TTC549 (cell line): ENCODE results near the gene GFPT2.
"Not testable (repeated sequence)": the region's sequence is repeated elsewhere in the genome, so short reads cannot be mapped to it uniquely, and the experiment has no call there.

Experiments used
- FAIRE-seq: peaks from 2 replicates; lab custom pipeline; 2012; peaks lifted over from hg19 to GRCh38; lab: Jason Lieb, UNC

GFPT2 gene

DNA sequence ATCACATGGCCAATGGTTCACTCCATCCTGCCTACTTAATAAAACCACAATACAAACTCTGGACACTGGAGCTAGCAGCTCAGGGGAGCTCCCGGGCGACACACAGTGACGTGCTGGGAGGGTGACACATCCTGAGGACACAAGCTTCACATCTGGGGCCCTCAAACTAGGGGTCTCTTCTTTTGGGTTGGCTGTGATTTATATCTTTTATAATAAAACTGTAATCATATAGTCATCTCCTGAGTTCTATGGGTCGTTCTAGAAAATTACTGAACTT lies 49.2 kb downstream of the GFPT2 start:
- FAIRE-seq, result no peak

DNA sequence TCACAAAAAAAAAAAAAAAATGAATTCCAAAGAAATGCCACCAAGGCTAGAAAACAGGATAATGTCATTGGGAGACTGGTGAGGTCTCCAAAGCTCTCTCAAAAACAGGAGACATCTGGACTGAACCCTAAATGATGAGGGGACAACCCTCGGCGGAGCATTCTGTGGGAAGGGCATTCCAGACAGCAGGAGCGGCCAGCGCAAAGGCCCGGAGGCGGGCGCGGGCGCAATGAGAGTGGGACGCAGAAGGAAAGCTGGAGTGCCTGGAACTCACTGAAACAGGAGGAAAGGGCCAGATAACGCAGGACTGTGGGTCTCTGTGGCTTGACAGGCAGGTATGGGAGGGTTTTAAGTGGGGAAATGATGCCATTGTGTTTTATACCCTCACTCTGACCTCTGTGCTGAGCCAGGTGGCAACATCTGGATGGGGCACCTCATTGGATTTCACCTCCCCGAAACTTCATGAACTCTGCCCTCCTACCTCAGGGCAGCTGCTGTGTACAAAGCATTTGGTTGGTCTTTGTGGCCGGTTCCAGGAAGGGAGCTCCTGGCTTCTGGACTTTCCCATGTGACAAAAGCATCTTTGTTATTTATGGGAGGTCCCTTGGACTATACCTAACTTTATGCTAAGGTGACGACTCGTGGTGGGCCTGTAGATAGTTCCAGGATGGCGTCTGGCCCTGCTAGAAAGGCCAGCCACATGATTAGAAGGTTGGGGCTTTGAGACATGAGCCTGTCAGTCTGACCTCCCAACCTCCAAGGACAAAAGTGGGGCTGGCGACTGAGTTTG lies 49.7 kb downstream of the GFPT2 start:
- no peak for FAIRE-seq

DNA sequence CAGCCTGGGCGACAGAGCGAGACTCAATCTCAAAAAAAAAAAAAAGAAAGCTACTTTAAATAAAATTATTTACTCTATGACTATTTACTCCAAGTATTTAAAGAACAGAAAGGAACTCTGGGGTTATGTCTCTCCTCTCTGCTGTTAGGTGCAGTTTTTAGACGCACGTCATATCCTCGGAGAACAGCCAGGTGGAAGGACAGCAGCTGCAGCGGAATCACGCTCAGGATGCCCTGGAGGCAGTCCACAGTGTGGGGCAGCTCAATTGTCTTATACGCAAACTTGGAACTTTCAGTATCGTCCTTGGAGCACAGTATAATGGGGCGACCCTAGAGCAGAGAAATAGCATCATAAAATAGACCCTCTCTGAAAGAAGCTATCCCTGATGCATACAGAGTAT lies 50.9 kb downstream of the GFPT2 start:
- no peak for FAIRE-seq

DNA sequence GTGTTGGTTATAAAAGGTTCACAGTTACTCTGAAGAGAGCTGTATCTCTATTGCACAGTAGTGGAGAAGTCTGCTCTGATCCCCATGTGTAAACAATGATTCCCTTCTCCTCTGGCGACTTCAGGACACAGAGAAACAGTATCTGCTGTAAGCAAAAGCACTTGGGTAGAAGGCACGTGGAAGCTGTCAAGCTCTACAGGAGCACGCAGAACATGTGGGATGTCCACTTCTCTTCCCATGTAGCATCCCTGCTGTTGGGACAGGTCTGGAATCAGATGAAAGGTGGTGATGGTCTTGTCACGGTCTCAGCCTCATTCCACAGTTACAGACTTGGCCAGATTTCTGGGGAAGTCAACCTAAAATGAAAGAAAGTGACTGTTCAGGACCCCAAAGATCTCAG lies 51.9 kb downstream of the GFPT2 start:
- no peak for FAIRE-seq

DNA sequence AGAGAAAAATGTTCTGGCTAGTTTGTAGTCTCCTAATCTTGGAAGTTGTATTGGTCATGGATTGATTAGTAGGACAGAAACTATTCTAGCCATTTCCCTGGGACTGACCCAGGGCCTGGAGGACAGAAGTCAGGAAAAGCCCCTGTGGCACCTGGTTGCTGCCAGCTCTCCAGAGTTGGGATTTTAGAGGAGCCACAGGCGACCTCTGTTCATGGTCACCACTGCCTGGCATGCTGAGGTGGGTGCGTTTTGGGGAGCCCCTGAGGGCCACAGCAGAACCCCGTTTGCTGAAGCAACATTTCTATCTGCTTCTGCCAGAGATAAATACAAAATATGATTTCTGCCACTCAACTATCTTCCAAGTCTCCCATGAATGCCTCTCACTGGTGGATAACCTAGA lies 53.6 kb downstream of the GFPT2 start:
- no peak for FAIRE-seq

DNA sequence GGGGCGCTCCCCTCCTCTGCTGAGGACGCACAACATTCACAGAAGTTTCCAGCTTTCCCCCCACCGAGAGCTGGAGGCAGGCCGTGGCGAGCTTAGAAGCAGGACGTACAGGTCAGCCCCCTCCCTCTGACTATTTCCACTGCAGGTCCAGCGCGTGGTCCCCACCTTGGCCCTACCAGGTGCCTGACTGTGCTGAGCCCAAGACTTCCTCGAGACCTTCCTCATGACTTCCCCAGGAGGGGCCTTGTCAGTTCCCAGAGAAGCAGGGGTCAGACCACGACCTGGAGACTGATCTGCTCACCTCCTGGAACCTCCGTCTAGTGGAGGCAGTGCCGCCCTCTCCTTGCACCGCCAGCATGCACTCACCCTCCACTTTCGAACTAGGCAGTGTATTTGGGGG lies 54.1 kb downstream of the GFPT2 start:
- not testable (repeated sequence) for FAIRE-seq

DNA sequence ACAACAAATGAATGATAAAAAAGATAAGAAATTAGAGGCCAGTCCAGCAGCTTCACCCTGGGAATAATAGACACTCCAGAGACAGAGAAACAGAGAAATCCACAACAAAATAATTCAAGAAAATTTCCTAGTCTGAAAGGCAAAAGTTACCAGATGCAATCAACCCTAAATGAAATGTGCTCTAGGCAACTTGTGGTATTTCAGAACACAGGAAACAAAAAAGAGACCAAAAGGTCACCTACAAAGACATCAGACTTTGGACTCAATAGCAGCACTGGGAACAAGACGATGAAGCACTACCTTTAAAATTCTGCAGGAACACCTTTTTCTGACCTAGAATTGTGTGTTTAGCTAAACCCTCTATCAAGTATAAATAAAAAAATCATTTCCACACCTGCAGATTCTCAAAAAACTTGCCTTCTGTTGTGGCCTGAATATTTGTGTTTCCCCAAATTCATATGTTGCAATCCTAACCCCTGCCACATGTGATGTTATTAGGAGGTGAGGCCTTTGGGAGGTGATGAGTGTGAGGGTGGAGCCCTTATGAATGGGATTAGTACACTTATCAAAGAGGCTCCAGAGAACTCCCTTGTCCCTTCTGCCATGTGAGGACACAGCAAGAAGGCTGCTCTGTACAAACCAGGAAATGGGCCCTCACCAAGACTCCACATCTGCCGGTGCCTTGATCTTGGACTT lies 55.4 kb downstream of the GFPT2 start:
- FAIRE-seq, result no peak

DNA sequence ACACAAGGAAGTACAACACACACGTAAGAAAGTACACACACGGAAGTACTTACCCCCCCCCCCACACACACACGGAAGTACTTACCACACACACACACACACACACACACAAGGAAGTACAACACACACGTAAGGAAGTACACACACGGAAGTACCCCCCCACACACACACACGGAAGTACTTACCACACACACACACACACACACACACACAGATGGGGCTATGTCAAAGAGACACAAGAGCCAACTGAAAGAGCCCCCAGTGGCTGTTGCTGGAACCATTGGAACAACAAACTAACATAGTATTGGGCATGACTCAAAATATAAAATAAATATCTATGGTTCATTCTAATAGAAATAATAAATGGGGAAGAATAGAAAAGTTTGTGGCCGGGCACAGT lies 56.4 kb downstream of the GFPT2 start:
- no peak for FAIRE-seq

DNA sequence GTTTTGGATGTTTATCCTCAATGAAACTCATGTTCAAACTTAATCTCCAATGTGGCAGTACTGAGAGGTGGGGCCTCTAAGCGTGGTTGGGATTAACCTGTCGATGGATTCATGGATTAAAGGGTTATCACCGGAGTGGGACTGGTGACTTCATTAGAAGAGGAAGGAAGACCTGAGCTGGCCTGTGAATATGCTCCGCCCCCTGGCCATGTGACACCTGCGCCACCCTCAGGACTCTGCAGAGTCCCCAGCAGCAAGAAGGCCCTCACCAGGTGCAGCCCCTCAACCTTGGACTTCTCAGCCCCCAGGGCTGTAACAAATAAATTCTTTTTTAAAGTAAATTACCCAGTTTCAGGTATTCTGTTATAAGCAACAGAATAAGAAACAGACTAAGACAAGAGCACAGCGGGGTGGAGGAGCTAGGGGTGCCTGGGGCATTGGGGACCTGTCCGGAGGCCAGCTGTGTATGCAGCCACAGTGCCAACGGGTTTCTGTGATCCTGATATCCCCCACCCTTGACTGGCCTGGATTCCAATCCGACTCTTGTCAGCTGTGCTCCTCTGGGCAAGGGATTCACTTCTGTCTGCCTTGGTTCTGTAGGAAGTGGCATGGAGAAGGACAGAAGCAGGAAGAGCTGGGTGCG lies 58.1 kb downstream of the GFPT2 start:
- no peak for FAIRE-seq

DNA sequence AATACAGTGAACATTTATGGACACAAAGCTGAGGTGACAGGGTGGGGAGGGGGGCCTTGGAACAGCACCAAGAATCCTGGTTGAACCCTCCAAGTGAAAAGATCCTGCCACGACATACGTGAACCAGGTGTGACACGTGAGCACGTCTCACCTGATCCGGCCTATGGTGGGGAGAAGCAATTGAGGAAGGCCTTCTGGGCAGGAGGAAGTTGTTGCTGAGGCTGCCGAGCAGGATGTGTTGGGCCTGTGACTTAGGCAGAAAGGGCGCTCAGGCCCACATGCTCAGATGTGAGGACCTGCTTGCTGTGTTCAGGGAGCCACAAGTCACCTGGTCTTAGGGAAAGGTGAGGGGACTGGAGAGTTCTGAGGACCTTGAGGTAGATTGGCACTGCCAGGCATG lies 58.7 kb downstream of the GFPT2 start:
- no peak for FAIRE-seq

DNA sequence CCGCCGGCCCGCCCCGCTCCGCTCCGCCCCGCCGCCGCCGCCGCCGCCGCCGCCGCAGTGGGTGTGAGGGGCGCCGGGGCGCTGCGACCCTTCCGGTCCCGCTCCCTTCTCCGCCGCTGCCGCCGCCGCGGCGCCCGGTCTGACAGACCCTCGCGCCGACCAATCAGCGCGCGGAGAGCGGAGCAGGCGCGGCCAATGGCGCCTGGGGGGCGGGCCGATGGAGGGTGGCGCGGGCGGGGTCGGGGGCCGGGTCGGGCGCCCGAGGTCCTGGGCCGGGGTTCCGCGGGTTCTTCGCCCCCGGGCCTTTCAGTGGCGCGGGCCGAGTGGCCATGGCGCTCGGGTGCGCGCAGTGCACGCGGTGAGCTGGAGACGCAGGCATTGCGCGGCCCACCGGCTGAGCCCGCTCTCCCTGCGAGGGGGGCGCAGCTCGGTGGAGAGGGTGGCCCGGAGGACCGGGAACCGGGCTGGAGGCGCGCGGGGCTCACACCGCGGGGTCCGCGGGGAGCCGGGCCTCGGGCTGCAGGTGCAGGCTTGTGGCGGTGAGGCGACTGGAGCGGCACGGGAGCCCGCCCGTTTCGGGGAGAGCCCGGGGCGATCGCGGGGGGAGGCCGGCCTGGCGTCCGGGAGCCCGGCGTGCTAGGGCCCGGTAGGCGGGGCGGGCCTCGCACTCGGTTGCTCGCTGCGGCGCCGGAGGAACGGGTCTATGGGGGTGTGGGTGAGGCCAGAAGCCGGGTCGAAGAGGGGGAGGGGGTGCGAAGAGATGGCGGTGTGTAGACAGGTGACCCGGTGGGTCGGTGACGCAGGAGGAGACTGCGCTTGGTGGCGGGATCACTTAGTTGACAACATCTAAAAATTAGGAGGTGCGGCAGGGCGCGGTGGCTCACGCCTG lies 60.9 kb downstream of the GFPT2 start, which contains the start of gene MAPK9:
MAPK9 (minus strand) TSS at position 141 of the 889 bp plus-strand sequence. CDS start 11,522 bp downstream, outside the sequence.
- FAIRE-seq, result no peak

DNA sequence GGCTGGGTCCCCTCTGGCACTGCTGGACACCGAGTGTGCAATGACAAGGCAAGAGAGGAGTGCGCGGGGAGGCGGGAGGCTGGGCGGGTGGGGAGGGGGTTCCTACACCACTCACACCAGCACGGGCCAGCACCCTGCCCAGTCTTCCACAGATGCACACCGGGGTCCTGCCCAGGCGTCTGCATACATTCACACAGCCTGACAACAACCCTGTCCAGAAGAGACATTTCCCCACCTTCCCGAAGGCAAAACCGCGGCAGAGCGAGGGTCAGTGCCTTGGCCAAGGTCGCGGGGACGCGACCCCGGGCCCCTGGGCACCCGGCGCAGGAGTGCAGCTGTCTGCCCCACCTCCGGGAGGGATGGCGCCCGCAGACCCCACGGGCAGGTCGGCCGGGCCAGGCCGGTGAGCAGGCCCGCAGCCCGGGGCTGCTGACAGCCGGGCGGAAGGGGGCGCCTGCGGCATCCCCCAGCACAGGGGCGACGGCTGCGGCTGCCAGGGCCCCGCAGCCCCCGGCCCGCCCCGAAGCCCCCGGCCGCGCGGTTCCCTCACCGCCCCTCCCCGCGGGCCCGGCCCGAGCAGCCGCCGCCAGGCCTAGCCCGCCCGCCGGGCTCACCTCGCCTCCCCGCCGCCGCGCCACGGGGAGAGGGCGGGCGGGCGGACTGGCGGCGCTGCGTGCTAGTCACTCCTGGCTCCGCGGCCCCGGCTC lies 61.7 kb downstream of the GFPT2 start:
- no peak for FAIRE-seq

DNA sequence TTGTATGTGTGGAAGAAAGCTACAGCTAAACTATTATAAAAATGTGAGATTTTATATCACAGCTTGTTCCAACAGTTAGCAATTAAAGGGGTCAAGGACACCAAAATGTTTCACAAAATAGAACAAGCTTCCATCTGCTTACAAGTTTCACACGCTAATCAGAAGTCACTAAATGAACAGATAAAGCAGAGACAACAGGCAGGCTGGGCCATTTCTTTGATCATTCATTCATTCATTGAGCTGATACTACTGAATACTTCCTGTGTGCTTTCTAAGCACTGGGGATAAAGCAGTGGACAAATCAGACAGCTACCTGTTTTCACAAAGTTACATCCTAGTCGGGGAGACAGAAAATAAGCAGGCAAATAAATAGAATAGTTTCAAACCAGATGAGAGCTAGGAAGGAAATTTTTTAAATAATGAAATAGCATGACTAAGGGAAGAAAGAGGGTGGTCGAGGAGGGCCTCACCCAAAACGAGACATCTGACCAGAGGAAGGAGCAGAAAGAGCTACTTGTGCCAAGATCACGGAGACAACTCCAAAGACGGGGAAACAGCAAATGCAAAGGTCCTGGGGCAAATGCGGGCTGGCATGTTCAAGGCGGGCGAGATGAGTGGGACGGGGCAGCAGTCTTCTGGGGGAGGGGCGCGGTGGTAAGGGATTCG lies 62.4 kb downstream of the GFPT2 start:
- FAIRE-seq, result no peak

DNA sequence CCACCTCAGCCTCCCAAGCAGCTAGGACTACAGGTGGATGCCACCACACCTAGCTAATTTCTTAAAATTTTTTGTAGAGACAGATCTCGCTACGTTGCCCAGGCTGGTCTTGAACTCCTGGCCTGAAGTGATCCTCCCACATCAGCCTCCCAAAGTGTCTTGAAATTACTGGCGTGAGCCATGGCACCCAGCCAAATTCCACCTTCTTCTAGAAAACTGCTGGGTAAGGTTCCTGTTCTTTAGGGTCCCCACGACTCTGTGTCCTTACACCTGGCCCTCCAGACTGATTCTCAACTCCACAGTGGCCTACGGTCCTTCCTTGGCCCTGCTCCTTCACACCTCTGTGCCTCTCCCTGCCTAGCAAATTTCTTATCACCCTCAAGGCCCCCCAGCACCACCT lies 63.2 kb downstream of the GFPT2 start:
- no peak for FAIRE-seq

DNA sequence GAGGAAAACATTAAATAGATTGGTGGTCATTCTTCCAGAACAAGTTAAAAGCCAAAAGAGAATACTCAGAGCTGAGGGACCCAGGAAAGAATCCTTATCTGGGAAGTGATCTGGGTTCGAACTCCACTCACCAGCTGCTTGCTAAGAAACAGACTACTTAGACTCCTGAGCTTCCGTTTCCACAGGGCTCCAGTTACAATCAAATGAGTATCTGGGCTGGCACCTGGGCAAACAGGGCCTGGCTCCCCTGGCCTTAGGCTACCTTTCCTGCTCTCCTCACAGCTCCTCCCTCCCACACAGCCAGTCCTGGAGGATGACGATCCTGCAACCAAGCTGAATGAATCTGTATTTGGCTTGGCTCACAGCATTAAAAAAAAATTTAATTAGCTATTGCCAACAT lies 63.7 kb downstream of the GFPT2 start:
- no peak for FAIRE-seq

DNA sequence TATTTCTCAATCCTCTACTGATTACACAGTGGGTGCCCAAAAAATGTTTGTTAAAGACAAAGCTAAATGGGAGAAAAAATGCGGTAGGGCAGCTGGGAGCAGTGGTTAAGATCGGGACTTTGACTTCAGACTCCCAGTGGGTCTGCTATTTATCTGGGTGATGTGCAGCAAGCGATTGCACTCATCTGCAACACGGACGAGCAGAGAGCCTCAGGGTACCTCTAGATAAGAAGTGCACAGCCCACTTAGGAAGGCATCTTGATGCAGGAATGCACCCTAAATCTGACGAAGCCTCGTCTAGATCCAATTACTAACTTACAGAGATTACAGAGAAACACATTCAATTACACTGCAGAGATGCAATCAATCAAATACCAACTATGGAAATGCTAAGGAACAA lies 65.3 kb downstream of the GFPT2 start:
- FAIRE-seq, result no peak

DNA sequence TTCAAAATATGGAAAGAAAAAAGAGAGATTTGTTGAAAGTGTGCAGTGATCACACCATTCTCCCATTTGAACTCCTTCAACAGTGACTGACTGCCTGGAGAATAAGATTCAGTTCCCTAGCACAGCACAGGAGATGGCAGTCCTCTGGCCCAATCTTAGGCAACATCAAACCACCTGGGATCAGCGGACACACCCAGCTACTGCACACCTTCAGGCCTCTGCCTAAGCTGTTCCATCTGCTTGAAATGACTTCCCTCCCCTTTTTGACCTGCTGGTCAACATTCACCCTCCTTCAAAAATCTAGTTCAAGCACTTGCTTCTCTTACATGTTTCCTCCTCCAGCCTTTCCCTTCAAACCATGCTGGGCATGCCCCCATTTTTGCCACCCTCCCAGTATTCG lies 65.7 kb downstream of the GFPT2 start:
- FAIRE-seq, result no peak

DNA sequence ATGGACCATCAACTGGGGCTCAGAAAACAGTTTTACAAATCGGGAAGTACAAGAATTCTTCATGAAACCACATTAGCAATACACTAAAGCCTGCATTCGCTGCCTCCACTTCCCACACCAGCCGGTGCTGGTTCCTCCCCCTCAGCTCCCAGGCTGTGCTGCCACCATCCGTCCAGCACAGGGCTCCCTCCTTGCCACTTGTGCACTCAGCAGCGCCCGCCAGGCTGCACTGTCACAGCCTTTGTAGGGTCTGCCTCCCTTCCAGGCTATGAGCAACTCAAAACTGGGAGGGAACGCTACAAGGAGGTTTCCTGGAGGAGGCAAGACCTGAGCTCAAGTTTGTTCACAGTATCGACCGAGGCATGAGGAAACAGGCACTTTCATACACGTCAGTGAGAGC lies 69.0 kb downstream of the GFPT2 start:
- FAIRE-seq, result no peak

DNA sequence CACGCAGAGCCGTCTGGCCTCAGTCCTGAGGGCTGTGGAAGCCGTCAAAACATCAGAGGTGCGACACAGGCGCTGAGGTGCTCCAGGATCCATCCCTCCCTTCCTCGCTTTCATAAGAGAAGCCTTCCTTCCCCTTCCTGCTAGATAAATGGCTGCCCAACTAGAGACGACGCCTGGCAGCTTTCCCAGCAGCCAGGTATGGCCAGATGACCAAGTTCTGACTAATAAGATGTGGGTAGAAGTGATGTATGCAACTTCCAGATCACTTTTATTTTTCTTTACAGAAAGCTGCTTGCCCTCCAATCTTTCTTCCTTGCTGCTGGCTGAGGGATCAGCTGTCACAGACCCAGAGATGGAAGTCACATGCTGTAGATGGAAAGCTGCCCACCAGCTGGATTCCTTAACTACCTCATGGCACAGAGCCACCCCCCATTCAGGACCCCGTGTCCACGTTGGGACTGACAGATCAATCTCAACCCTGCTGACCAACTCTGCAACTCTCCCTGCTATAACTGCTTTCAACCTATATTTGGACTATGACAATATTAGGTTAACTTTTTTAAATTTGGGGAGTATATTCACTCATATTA lies 70.0 kb downstream of the GFPT2 start:
- no peak for FAIRE-seq

DNA sequence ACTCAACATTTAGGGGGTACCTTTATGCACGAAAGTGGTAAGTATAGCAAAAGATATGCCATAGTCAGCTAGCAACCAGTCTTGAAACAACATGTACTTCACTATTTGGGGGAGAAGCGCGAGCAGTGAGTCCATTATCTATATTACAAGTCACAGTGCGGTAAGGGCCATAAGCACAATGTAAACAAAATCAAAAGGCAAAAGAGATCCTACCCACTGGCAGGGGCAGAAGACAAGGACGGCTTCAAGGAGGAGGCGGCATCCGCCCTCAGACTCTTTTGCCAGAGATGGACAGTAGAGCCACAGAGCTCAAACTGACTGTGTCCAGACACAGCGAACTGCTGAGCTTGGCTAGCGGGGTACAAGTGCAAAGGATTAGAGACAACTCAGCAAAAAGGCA lies 70.9 kb downstream of the GFPT2 start:
- no peak for FAIRE-seq

DNA sequence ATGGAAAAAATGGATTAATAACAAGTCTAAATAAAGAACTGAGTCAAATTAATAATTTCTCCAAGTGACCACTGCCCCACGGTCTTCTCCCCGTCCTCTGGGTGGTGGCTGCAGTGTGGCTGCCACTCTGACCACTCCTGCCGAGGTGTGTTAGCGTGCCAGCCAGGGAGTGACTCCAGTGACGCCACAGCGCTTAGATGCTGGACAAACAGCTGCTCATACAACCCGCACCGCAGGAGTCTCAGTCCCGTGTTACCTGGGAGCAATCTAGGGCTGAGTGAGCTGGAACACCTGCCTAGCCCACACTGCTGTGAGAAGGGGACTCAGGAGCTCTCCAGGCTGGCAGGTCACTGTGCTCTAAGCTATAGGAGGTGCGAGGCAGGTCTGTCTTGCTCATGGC lies 71.4 kb downstream of the GFPT2 start:
- FAIRE-seq, result no peak
